Neural crest cell (in vitro differentiated cells): ENCODE data around the gene UXS1. TPM values are rescaled to one million over a fixed set of nuclear protein-coding genes. Genes with fewer than 3 reads are reported as not detected.
A peak's percentile ranks its signal among the peaks of the same experiment; 100 is the strongest.

ENCODE experiments used
- DNase-seq: peaks from one replicate; pipeline ENCODE4 v3.0.0; 2021; ENCODE audit warnings: low read depth, mixed read lengths, low spot score
- H3K27ac Mint-ChIP-seq: one replicate; pipeline ENCODE4 v1.8.0; 2021; ENCODE audit warnings: mild to moderate bottlenecking, mixed read lengths; ENCODE audit not compliant: unreplicated experiment
- H3K27me3 Mint-ChIP-seq: 2 replicates; pipeline ENCODE4 v1.8.0; 2021; ENCODE audit warnings: low read depth, mild to moderate bottlenecking, mixed read lengths
- H3K36me3 Mint-ChIP-seq: 2 replicates; pipeline ENCODE4 v1.8.0; 2021; ENCODE audit warnings: low read depth, mild to moderate bottlenecking, mixed read lengths
- H3K4me1 Mint-ChIP-seq: 2 replicates; pipeline ENCODE4 v1.8.0; 2021; ENCODE audit warnings: mixed read lengths
- H3K4me3 Mint-ChIP-seq: one replicate; pipeline ENCODE4 v1.8.0; 2021; ENCODE audit warnings: mild to moderate bottlenecking, mixed read lengths
- H3K9me3 Mint-ChIP-seq: 2 replicates; pipeline ENCODE4 v1.8.0; 2021; ENCODE audit warnings: mixed read lengths
- total RNA-seq: library from RNA; stranded (reverse); gene quantifications from 2 replicates; pipeline ENCODE4 v1.2.1, GENCODE V29; 2021
- TF ChIP-seq, protein P1 (sequence below): fragments of 200-600 bp; sonication (generic); conservative IDR thresholded peaks from 2 replicates; pipeline ENCODE4 v1.5.0; 2021; ENCODE audit warnings: antibody characterized with exemption, mild to moderate bottlenecking

UXS1 gene
- total RNA-seq, 1 donor from 2014 or later: 55.4 TPM

DNA sequence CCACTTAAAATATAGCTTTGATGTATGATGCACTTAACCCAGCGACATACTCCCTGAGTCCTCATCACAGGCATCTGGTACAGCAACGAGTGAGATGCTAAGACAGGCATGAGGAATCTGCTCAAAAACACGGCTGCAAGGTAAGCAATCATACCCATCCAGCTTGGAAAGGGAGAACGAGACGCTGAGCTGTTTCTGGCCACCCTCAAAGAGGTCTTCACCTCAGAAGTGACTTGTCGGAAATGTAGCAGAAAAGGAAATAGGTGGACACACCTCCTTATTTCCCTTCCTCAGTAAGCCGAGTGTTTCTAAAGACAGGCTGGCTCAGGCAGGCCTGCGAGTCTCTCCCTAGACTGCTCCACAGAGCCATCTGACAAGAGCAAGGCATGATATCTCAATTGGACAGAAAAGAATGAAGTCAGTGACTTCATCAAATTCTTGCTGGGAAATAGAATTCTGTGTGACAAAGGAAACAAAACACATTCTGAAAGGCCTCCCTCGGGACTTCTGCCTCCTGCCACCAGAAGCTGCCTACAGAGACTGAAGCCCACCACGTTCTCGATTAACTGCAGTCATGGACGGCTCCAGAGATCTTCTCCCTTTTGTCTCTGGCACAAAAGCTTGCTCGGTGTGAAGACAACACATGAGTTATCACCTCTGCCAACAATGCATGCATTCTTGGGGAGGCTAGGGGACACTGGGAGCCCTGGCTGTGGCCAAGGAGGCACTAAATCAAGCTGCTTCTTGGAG lies 84.3 kb downstream of the UXS1 start:
- Mint-ChIP-seq H3K36me3 (peaks cover 16% of the 10 kb centered on the region), H3K4me3 (peak overlapping the region; percentile 34), H3K27me3 (no peaks in the 10 kb centered on the region), H3K9me3 (no peaks in the 10 kb centered on the region), H3K27ac (peak overlapping the region; percentile 81), H3K4me1 (peaks cover 3% of the 10 kb centered on the region)
- DNase-seq: no peak
- TF ChIP-seq, protein P1, sequence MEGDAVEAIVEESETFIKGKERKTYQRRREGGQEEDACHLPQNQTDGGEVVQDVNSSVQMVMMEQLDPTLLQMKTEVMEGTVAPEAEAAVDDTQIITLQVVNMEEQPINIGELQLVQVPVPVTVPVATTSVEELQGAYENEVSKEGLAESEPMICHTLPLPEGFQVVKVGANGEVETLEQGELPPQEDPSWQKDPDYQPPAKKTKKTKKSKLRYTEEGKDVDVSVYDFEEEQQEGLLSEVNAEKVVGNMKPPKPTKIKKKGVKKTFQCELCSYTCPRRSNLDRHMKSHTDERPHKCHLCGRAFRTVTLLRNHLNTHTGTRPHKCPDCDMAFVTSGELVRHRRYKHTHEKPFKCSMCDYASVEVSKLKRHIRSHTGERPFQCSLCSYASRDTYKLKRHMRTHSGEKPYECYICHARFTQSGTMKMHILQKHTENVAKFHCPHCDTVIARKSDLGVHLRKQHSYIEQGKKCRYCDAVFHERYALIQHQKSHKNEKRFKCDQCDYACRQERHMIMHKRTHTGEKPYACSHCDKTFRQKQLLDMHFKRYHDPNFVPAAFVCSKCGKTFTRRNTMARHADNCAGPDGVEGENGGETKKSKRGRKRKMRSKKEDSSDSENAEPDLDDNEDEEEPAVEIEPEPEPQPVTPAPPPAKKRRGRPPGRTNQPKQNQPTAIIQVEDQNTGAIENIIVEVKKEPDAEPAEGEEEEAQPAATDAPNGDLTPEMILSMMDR: no peak

DNA sequence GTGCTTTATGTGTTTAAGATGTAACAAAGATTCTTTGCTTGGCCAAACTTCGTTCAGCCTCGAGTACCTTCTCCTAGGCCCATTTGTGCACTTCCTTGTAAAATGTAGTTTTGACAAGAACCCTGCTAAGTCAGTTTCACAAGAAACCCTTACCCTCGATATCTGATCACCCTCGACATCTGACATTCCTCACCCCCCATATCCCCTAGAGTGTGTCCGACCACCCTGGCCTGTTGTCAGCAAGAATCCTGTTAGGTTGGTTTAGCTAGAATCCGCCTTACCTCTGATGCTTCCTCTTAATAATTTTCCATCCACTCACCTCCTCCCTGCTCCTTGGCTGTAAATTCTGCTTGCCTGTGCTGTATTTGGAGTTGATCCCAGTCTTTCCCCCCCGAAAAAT lies 85.3 kb downstream of the UXS1 start:
- Mint-ChIP-seq H3K27ac (no peak overlapping the region), H3K4me3 (no peak overlapping the region)
- DNase-seq: no peak

DNA sequence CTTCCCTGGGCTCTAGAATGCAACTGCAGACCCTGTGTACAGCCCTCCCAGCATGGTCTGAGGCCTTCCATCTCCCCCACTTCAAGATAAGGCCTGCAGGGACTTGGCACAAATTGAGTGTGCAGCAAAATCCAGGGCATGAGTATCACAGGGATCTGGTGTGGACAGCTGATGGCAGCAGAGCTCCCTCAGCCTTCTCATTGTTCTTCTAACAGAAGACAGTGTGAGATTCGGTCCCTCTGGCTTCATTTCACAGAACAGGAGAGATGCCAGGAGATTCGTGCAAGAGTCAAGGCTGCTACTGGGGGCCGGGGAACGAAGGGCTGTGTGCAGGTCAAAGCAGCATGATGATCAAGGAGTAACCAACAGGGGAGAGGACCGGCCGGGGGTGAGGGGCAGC lies 85.8 kb downstream of the UXS1 start:
- Mint-ChIP-seq H3K9me3 (no peaks in the 10 kb centered on the region), H3K27ac (no peak overlapping the region), H3K4me1 (peaks cover 3% of the 10 kb centered on the region), H3K27me3 (no peaks in the 10 kb centered on the region), H3K36me3 (peaks cover 15% of the 10 kb centered on the region), H3K4me3 (no peak overlapping the region)
- TF ChIP-seq, protein P1: no peak
- DNase-seq: no peak

More for the DNA sequence above, 85.3 kb downstream of the UXS1 start:
- TF ChIP-seq, protein P1: no peak
- H3K4me1 Mint-ChIP-seq: peaks cover 3% of the 10 kb centered on the region
- no peaks in the 10 kb centered on the region for H3K27me3 Mint-ChIP-seq
- no peaks in the 10 kb centered on the region for H3K9me3 Mint-ChIP-seq
- H3K36me3 Mint-ChIP-seq: peaks cover 15% of the 10 kb centered on the region

DNA sequence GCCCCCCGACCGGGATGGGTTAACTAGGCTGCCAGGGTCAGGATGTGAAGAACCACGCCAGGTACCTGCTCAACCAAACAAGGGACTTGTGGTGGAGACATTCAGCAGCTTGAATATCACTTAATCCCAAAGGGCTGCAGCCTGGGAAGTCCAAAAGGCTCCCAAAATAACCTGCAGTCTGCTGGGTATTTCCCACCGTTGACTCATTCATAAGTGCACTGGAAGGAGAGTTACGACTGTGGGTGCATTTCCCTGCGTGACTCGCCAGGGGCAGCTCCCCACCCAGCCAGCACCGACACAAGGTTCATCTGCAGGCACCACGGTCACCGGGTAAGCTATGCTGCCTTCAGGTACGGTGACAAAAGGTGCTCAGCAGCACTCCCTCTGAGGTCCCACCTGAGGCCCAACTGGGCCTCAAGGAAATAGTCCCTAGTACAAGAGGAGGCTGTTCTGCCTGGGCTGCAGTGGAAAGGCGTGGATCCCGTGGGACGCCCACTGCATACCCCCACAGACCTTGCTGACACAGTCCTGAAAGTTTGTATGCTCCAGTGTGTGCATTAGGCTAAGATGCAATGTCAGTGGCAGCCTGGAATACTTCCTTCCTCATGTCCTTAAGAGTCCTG lies 86.5 kb downstream of the UXS1 start:
- Mint-ChIP-seq H3K4me1 (peaks cover 11% of the 10 kb centered on the region), H3K27ac (no peak overlapping the region), H3K4me3 (no peak overlapping the region), H3K36me3 (peaks cover 13% of the 10 kb centered on the region), H3K9me3 (no peaks in the 10 kb centered on the region), H3K27me3 (no peaks in the 10 kb centered on the region)
- no peak for DNase-seq
- TF ChIP-seq, protein P1: no peak

DNA sequence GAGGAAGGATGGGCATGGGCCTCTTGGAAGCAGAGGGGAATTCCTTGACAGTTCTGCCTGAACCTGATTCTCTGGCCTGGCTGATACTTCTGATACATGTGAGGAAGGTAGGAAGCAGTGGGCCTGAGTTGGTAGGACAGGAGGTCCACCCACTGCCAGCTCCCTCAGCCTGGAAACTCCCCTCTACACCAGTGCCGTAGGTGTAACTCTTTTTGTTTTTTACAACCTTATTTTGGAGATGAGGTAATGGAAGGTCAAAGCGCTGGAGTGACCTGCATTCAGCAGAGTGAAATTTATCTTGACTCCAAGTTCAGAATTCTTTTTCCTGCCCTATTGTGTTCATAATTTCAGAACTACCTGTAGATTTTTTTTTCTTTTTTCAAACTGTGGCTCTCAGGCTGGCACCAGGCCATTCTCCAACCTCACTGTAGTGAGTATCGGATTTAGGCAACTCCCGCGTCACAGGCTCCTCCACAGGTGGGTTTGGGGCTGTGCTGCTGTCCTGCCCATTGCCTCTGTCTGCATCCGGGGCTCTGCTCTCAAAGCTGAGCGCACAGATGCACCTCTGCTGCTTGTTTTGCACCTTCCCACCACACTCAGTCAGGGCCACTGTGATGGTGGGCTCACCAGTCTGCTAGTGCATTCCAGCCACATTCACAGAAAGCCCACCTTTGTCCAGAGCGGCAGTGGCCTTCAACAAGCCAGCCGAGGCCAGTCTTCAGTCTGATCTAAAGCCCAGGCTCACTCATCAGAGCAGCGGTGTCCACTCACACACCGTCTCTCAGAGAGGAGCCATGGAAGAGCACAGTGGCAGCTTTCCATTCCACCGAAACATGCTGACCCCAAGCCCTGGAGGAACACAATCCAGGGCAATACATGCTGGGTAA lies 87.2 kb downstream of the UXS1 start:
- H3K27ac Mint-ChIP-seq: peak overlapping the region; percentile 27
- H3K36me3 Mint-ChIP-seq: peaks cover 11% of the 10 kb centered on the region
- H3K4me3 Mint-ChIP-seq: no peak overlapping the region
- no peak for DNase-seq
- H3K27me3 Mint-ChIP-seq: no peaks in the 10 kb centered on the region
- TF ChIP-seq, protein P1: no peak
- peaks cover 15% of the 10 kb centered on the region for H3K4me1 Mint-ChIP-seq
- no peaks in the 10 kb centered on the region for H3K9me3 Mint-ChIP-seq
